Islet of Langerhans (tissue), 1 donor: ENCODE results near the gene DNAAF3.

ENCODE experiments used
- FAIRE-seq: peaks from one replicate; lab custom pipeline; 2011; peaks lifted over from hg19 to GRCh38; lab: Jason Lieb, UNC

Gene DNAAF3

DNA sequence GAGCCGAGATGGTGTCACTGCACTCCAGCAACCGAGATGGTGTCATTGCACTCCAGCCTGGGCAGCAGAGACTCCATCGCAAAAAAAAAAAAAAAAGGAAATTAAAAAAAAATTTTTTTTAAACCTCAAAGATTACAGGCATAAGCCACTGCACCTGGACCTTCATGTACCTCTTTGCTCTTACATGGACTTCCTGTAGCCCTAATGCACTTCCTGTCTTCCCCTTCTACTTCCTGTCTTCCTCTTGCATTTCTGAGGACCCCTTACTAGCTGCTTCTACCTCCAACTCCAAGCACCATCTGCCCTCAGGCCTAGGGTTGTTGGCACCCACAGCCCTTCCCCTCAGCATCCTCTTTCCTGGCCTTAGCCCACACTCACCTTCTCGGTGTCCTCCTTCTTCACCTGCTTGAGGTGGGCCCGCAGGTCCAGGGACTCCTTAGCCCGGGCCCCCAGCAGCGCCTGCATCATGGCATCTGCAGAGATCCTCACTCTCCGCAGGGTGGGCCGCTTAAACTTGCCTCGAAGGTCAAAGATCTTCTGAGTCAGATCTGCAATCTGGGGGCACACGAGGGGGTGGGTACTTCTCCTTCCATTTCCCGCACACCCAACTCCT lies 12.7 kb downstream of the DNAAF3 start:
- FAIRE-seq, result no peak

DNA sequence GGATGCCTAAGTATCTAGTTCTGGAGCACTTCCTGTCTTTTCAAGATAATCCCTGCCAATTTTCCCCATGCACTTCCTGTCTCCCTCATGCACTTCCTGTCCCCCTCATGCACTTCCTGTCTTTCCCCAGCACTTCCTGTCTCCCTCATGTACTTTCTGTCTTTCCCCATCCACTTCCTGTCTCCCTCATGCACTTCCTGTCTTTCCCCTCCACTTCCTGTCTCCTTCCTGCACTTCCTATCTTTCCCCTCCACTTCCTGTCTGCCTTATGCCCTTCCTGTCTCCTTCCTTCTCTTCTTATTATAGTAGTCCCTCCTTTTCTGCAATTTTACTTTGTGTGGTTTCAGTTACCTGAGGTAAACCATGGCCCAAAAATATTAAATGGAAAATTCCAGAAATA lies 14.4 kb downstream of the DNAAF3 start:
- no peak for FAIRE-seq

DNA sequence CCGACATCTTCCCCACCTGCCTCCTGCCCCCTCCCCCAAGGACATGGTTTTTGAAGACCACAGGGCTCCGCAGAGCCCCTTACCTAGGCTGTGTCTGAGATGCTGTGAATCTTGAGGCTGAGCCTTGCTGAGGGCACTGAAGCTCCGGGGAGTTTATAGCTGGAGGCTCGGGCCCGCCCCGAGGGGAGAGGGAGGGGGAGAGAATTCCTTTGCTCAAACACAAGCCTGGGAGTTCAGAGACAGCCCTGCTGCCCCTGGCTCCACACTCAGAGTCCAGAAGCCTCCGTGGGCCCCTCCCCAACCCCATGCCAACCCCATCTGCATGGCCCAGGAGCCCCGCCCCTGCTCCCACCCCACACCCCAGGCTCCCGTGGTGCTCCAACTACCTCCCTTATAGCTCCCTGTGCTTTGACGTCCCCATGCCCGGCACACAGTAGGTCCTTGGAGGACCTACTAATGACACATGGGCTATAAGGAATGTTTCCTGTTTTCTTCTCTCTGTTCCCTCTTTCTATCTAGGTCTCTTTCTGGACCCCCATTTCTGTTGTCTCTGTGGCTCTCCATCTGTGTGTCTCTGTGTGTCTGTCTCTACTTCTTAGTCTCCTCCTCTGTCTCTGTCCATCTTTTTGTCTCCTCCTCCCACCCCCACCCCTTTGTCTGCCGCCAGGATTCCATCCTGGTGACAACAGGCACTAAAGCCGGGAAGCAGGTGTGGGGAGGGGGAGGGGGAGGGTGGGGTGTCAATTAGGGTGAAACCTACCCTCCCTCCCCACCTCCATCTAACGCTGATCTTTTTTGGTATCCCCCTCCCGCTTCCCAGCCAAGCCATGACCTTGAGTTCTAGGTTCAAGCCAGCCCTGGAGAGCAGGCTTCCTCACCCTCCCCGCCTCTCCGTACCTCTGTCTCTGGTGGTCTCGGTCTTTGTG lies 17.1 kb downstream of the DNAAF3 start, which contains the start of gene TNNT1:
Gene TNNT1 (minus strand): TSS at position 129 of the 926 bp plus-strand sequence. CDS start 2,049 bp downstream, outside the sequence.
- no peak for FAIRE-seq

DNA sequence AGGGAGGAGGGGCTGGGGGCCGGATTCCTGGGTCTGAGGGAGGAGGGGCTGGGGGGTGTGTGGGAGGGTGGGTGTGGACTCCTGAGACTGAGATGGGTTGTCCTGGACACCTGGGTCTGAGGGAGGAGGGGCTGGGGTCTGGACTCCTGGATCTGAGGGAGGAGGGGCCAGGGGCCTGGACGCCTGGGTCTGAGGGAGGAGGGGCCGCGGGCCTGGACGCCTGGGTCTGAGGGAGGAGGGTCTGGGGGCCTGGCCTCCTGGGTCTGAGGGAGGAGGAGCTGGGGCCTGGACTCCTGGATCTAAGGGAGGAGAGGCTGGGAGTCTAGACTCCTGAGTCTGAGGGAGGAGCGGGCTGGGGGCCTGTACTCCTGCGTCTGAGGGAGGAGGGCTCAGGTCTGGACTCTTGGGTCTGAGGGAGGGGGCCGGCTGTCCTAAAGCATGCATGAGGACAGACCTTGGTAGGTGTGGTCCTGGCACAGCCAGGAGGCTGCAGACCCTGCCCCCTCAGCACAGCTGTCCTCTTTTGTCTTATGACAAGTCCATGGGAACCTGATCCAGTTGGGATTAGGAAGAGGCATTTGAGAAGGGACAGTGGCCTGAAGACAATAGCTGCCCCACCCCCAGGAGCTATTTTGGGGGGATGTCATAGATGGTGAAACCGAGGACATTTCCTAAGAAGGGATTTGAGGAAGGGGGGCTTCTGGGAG lies 18.7 kb downstream of the DNAAF3 start:
- FAIRE-seq, result no peak

DNA sequence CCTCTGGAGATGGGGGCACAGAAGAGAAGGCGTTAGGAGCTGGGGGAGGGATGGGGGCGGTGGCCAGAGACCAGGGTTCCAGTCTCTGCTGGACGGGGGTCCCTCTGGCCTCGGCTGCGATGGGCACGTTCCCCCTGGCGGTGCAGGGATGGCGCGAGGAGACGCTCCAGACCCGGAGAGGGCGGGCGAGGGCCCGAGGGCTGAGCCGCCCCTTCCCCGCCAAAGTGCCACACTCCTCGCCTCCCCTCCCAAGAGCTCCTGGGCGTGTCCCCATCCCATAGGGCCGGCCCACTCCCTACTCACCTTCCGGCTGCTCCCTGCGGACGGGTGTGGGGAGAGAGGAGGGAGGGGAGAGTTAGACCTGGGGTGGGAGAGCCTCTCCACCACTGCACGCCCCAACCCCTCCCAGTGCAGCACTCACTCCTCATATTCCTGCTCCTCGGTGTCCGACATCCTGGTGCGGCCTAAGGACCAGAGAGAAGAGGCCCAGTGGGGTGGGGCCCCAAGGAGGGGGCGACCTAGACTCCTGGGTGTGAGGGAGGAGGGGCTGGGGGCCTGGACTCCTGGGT lies 19.6 kb downstream of the DNAAF3 start:
- no peak for FAIRE-seq

DNA sequence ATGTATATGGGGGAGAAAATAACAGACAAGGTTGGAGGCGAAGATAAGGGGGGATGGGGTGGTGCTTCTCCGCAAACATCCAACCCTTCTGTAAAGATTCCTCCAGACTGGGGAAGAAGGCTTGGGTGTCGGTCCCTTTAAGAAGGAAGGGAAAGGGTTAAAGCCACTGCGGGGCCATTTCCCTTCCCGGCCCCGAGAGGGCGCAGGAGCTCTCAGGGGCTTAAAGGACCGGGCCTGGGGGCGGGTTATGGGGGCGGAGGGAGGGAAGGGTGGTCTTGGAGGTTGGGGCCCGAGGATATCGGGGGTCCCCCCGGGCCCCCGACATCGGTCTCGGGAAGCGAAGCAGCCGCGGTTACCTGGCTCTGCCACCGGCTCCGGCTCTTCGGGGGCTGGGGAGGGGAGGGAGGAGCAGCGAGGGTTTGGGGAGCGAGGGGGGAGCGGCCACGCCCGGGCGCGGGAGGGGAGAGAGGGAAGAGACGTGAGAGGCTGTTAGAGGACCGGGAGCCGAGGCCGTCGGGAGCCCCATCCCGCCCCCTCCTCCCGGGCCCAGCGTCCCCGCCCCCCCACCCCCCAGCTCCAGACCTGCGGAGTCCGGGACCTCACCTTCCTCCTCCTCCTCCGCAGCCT lies 20.2 kb downstream of the DNAAF3 start:
- no peak for FAIRE-seq

DNA sequence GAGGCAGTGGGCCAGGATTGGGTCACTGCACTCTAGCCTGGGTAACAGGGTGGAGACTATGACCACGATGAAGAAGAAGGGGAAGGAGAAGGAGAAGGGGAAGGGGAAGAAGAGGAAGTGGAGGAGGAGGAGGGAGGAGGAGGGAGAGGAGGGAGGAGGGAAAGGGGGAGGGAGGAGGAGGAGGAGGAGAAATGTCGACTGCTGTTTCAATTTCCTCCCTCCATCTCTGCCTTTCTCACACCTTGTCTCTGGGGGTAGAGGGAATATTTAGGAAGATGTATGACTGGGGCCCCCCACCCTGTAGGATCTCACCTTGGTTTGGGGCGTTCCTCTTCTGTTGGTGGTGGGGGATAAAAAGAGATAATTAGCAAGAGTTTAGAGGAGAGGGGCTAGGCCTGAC lies 21.2 kb downstream of the DNAAF3 start:
- no peak for FAIRE-seq

DNA sequence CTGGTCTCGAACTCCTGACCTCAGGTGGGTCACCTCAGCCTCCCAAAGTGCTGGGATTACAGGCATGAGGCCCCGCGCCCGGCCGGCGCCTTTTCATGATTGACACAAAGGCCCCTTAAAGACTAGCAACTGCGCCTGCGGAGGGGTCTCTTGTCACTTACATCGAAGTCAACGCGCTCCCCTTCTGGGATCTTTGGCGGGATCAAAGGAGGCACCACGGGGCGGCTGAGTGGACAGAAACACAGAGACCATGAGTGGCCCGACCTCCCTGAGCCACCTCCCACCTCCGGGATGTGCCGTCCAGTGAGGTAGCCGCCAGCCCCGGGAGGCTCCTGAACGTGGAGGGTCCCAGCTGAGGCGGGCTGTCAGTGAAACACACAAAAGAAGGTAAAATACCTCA lies 24.7 kb downstream of the DNAAF3 start:
- FAIRE-seq, result no peak

DNA sequence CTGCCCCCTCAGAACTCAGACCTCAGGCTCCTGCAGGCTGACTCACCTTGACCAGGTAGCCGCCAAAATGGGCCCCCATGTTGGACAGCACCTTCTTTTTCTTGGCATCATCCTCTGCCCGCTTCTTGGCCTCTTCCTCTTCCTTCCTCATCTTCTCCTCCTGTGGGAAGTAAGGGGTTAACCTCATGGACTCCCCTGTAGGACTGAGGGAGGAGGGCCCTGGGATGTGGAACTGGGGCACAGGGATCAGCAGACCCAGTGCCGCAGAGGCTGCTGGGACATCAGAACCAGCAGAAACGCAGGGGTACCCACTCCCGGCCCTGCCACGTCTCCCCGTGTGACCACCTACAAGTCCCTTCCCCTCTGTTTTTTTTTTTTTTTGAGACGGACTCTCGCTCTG lies 28.5 kb downstream of the DNAAF3 start:
- no peak for FAIRE-seq

DNA sequence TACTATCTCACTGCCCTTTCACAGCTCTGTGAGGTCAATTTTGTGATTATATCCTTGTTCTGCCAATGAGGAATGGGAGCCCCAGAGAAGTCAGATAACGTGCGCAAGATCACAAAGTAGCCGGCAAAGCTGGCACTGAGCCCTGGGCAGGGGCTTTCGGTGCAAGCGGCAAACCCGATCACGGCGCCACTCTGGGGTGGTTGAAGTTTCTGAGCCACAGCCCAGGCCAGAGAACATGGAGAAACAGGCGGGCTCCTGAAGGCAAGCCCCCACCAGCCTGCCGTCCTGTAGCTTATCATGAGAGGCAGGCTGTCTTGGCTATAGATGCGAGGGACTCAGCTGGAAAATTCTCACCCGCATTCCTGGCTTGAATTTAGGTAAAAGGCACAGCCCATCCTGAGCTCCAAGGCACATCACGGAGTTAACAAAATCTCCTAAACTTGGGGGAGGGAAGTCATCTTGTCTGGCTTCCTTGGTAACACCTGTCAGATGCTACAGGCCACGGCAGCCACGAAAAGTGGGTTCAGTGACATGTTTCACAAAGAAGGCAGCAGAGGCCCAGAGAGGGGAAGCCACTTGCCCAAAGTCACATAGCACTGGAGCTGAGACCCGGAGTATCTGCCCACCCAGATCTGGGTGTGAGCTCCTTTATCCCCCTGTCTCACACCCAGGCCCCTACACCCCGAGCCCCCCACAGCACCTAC lies 29.9 kb downstream of the DNAAF3 start:
- no peak for FAIRE-seq

DNA sequence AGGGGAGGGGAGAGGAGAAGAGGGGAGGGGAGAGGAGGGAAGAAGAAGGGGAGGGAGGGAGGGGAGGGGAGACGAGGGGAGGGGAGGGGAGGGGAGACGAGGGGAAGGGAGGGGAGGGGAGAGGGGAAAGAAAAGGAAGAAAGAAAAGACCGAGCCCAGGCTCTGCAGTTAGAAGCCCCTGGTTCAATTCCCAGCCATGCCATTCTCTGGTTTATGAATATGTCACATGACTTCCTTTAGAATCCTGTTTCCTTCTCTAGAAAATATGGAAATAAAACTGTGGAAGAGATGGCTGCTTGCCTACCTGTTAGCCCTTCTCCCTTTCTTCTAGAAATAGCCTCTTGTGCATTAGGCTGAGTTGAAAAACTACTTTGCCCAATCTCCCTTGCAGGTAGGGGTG lies 31.7 kb downstream of the DNAAF3 start:
- no peak for FAIRE-seq

DNA sequence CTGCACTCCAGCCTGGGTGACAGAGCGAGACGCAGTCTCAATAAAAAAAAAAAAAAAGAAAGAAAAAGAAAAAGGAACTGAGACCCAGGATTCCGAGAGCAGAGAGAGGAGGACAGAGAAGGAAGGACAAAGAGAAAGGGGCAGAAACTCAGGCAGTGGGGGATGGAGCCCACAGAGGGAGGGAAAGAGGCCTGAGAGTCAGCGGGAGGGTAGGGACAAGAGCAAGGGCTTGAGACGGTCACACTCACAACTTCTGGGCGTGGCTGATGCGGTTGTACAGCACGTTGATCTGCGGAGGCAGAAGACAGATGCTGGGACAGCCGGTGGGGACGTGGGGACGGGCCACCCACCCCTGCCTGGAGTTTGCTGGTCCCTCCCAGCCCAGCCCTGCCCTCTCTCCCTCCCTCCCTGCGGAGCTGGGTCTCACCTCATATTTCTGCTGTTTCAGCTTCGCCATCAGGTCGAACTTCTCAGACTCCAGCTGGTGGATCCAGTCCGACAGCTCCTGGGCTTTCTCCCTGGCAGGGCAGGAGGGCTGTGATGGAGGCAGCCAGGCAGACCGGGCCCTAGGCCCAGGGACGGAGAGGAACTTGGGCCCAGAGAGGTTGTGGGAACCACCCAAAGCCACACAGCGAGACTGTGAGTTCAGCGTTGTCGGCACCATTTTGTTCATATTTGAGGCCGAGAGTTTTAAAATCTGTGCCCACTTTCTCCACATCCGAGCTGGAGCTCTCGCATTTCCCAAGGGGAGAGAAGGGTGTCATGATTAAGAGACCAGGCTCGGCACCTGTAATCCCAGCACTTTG lies 32.6 kb downstream of the DNAAF3 start:
- no peak for FAIRE-seq

DNA sequence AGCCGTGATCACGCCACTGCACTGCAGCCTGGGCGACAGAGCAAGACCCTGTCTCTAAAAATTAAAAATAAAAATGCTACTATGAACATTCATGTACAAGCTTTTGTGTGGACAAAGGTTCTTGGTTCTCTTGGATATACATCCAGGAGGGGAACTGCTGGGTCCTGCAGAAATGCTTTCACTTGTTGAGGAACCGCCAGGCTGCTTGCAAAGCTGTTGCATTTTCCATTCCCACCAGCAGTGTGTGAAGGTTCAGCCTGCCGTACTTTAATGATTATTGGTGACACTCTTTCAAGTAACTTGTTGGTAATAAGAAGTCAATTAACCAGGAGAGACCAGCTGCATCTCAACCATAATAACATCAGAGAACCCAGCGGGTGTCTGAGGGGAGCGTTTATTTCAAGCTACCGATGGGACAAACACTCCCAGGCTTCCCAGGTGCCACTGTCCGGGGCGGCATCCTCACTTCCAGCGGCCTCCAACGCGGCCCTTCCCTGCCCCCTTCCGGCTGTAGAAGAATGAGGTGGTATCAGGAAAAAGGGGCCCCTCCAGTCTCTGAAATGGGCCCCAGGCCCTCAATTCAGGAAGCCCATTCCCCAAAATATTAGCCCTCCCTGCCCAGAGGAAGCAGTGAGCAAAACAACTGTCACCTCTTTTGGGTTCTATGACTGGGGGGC lies 33.8 kb downstream of the DNAAF3 start:
- no peak for FAIRE-seq

DNA sequence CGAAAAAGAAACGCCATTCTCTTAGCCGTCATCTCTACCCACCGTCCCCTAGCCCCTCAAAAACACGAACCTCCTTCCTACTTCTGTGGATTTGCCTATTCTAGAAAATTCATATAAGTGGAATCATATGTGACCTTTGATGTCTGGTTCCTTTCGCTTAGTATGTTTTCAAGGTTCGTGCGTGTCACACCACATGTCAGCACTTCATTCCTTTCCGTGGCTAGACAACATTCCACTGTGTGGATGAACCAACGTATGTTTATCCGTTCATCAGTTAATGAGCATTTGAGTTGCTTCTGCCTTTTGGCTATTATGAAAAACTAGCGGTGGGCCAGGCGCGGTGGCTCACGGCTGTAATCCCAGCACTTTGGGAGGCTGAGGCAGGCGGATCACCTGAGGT lies 35.0 kb downstream of the DNAAF3 start:
- FAIRE-seq, result no peak

DNA sequence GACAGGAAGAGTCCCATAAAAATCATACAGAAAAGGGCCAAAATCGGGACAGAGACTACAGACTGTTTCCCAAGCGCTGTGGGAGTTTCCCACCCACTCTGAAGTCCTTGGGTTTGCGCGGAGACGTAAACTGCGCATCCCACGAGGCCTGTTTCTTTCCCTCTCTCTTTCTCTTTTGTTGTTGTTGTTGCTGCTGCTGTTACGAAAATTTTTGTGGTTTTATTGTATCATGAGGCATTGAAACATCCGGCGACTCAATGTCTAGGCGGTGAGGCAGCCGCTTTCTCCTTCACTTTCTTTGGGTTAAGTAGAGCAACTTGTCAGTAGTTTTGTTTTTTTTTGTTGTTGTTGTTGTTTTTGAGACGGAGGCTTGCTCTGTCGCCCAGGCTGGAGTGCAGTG lies 47.4 kb downstream of the DNAAF3 start:
- no peak for FAIRE-seq

DNA sequence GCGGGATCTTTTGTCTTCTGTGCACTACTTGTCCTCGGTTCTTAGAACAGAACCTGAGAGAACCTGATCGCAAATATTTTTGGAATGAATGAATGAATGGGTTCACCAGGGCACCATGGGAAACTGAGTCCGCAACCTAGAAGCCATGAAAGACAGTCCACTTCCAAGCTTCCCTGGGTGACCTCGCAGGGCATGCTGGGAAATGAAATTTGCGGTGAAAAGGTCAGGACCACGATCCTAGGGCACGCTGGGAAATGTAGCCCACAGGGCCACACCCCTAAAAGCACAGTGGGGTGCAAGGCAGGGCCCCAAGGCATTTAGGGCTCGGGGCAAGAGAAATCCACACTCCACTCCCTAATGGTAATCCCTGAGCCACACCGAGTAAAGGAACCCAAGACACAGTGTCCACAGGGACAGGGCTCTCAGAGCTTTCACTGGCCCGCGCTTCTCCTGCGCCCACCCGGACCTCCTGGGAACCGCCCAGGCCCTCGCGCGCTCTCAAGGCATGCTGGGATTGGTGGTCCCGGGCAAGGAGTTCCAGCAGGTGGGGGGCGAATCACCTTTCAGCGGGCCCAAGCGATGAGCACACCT lies 47.9 kb downstream of the DNAAF3 start:
- FAIRE-seq, result no peak

DNA sequence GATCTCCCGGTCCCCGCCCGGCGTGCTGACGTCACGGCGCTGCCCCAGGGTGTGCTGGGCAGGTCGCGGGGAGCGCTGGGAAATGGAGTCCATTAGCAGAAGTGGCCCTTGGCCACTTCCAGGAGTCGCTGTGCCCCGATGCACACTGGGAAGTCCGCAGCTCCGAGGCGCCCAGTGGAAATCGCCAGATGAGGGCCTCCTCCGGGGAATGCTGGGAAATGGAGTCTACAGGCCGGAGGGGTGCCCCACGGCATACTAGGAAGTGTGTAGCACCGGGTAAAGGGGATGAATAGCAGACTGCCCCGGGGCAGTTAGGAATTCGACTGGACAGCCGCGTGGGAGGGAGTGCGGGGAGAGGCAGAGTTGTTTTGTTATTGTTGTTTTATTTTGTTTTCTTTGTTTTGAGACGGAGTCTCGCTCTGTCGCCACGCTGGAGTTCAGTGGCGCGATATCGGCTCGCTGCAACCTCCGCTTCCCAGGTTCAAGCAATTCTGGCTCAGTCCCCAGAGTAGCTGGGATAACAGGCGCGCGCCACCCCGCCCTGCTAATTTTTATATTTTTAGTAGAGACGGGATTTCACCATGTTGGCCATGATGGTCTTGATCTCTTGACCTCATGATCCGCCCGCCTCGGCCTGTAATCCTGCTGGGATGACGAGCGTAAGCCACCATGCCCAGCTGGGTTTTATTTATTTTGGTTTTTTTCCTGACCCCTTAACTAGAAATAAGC lies 48.6 kb downstream of the DNAAF3 start:
- peak; percentile 55 for FAIRE-seq

DNA sequence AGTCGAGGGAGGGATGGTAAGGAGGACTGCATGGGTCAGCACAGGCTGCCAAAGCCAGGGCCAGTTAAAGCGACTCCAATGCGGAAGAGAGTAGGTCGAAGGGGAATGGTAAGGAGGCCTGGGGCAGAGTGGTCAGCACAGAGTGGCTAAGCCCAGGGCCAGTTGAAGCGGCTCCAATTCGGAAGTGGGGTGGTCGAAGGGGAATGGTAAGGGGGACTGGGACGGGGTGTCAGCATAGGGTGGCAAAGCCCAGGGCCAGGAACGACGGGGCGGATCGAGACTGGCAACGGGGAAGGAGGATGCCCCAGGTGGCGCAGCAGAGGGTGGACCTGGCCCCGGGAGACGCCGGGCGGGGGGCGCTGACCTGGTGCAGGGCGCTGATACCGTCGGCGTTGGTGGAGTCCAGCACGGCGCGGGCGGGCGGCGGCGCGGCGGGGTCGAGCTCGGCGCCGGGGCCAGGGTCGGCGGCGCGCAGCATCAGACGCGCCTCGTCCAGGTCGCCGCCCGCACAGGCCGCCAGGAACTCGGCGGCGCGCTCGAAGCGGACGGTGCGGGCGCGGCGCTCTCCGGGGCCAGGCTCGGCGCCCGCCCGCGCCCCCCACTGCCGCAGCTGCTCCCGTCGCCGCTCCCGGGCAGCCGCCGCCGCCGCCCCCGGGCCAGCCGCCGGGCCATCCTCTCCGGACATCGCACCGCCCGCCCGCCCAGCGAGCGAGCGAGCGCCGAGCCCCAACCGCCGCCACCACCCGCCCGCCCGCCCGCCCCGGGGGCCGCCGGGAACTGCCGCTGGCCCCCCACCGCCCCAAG lies 49.4 kb downstream of the DNAAF3 start, which contains the start of gene PPP1R12C:
Gene PPP1R12C (minus strand): TSS at position 779 of the 804 bp plus-strand sequence. CDS start 94 bp downstream, at position 685.
- FAIRE-seq, result no peak
